Stimulated activated CD4-positive, alpha-beta T cell treated with anti-CD3 and anti-CD28 coated beads, TNF-alpha, amount 100 ng/mL, for 1 hour (primary cell): ENCODE measurements around the gene PLCB1.

Experiments used
- DNase-seq, 3 donors: peaks; one replicate each; pipeline ENCODE4 v3.0.0-alpha.2; 2020; ENCODE audit warnings: low read depth in 3 of 3, low spot score in 1 of 3

Gene PLCB1

DNA sequence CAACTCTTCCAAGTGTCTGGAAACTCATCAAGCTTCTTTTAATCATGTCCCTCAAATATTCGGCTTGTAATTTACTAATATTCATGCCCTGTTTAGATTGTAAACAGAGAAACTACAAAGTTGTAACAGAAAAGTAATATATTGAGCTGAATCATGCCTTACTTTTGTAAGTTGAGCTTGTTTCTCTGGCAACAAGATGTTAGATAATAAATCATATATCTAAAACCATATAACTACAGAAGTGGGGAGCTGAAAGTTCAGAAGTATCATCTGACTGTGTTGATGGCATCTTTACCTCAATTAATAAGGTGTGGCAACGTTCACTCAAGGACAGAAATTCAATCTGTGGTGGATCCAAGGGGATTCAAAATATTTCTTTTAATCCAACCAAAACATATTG lies 263.9 kb downstream of the PLCB1 start:
- DNase-seq: no peak

GRCh38 chr20:8398263-8399051 lies 266.4 kb downstream of the PLCB1 start:
- no peak for DNase-seq

- no peak for DNase-seq
Measured at GRCh38 chr20:8399947-8400346, 267.9 kb downstream of the PLCB1 start.

- DNase-seq: no peak
Measured at GRCh38 chr20:8400486-8400885, 268.4 kb downstream of the PLCB1 start.

DNA sequence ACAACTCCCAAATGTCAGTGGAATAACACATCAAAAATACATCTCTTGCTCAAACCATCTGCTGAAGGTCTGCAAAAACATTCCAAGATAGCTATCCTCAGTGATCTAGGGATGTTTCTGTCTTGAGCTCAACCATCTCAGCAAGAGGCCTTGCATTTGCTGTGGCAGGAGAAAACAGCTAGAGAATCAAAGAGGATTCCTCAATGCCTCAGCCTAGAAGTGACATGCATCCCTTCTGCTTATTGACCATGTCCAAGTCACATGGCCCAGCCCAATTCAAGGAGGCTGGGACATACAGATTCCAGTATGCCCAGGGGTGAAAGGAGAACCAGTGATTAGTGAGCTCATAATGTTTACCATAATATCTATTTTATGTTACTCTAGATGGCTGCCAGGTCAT lies 269.5 kb downstream of the PLCB1 start:
- no peak for DNase-seq

GRCh38 chr20:8402798-8403197 lies 270.7 kb downstream of the PLCB1 start:
- DNase-seq: no peak

DNA sequence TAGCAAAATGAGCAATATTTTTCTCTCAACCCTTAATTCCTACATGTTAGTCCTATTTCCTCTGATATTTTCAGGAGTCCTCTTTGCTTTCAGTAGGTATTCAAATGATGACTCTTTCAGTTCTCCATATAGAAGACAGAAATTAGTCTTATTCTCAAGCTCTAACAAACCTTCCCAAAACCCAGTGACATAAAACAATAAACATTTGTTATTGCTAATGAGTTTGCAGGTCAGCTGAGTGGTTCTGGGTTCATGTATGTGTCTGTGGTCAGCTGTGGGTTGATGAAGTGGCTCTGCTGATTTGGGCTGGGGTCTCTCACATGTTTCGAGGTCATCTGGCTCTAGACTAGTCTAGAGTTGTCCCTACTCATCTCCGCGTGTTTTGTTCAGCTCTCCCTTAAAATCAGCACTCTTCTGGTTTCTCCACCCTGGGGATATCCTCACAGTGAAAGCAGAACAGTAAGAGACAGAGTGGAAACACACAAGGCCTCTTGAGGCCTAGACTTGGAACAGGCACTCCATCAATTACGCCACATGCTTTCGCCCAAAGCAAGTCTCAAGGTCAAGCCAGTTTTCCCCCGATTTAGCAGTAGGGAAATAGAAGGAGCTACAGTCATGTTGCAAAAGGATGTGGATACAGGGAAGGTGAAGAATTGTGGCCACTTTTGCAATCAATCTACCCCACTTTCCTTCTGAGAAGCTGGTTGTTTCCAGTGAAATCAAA lies 273.0 kb downstream of the PLCB1 start:
- DNase-seq: no peak

DNA sequence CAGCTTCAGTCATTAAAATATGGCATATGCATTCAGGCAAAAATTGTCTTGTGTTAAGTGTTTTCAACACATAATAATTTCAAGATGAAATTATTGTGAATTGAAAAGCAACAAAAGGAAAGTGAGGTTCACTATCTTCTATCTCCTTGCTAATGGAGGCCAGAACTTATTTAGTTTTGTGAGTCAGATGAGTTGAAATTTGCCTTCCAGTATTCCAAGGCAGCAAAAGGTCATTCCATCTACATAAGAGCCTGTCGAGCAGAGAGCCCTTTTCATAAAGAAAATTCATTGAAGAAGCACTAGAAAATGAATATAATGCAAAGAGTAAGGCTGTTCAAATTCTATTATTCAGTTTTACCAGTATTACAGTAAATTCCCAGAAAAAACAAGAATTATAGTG lies 274.3 kb downstream of the PLCB1 start:
- DNase-seq: no peak

DNA sequence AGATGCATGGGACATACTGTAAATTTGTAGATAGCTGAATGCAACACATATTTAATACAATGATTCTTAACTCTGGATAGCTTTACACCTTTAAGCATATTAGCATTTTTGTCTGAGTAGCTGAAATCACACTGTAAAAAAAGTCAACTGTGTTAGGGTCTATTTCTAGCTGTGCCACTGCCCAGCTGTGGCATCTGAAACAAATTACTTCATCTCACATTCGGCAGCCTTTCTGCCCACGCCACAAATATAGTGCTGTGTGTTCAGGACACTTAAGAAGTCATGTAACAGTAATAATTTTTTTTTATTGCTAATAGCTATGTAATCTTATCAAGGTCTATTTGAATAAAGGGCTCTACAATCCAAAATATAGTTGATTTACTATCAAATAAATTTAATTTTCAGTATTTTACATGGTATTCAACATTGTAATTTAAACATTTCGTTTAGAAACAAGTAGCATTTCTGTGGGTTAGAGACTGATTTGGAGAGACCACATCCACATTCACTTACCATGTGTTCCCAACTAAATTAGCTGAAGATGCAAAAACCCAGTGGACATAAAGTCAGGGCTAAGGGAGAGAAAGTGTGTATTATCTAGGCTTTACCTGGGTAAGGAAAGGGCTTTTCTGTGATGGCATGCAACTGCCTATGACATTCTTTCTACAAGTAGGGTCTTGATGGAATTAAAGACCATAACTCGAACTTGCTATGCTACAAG lies 276.7 kb downstream of the PLCB1 start:
- no peak for DNase-seq

DNA sequence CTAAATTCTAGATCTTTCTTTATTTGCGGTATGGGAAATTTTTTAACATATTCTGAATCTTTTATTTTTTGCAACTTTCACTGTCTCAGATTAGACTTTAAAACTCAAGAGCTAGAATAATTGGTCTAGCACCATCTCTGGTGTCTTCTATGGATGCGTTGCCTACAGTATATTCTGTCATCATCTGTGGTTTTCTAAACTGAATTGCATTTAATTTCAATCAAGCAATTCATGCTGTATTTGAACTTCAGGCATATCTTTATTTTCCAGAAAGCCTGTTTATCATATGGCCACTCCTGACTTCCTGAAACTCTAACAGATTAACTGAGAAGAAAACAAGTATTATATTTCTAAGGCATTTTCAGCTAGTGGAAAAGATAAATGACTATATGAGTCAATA lies 281.6 kb downstream of the PLCB1 start:
- no peak for DNase-seq

DNA sequence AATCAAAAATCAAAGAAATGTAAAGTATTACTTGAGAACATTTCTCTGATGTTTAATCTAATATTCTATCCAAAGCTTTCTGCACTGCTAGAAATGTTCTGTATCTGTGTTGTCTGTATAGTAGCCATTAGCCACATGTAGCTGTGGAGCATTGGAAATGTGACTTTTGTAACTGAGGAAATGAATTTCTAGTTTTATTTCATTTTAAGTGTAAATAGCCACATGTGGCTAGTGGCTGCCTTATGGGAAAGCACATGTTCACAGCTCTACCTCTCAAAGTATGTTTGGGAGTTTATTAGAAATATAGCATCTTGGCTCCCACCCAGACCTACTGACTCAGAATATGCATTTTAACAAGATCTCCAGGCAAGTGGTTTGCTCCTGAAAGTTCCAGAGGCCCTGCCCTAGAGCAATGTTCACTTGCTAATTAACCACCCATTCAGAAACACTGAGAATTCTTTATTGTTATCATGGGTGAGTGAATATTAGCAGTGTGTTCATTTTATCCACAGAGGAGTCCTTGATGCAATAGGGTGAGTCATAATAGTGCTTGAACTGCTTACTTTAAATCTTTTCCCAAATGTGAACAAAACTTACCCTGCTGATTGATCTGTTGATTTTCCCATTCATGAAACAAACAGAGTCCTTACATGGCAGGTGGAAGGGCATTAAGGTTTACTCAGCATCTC lies 282.7 kb downstream of the PLCB1 start:
- DNase-seq: no peak

GRCh38 chr20:8421981-8422380 lies 289.9 kb downstream of the PLCB1 start:
- no peak for DNase-seq

DNA sequence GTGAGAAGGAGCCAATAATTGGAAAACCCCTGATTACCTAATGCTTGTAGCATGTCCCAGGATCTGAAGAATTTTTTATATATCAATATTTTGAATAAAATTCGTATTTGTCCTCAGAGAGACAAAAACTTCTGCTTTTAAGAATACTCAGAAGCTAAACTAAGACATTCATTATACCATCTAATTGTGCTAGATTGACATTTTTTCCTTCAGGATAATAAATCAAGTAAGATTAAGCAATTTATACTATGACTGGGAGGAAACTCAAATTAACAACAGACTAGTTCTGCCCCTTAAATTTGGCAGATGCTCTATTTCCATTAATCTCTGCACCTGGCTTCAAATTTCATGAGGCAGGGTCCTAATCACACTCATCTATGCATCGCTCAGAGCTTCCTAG lies 291.4 kb downstream of the PLCB1 start:
- DNase-seq: no peak

GRCh38 chr20:8424010-8424409 lies 291.9 kb downstream of the PLCB1 start:
- DNase-seq: no peak

GRCh38 chr20:8425016-8425415 lies 292.9 kb downstream of the PLCB1 start:
- no peak for DNase-seq

DNA sequence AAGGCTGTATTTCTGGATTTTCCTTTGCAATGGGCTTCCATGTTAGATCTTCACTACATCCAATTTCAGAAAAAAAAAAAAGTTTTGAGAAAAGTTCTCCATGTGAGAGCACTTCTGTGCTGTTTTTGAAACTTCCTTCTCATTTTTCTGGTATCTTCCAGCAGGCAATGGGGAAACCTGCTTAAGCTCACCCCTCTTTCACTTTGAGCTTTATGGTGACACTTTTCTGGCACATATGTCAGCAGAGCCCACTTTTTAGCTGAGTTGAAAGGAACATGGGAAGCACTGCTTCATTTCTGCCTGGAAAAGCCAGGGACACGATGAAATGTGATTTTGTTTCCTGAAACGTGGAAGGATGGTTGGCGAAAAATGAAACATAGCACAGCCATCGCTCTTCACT lies 293.7 kb downstream of the PLCB1 start:
- DNase-seq: no peak

GRCh38 chr20:8427419-8428040 lies 295.5 kb downstream of the PLCB1 start:
- no peak for DNase-seq

GRCh38 chr20:8428988-8429387 lies 296.9 kb downstream of the PLCB1 start:
- DNase-seq: no peak

- DNase-seq: no peak
Measured at GRCh38 chr20:8431538-8432434, 299.7 kb downstream of the PLCB1 start.
